WTC11 (cell line): Measurements from ENCODE around the gene SSNA1.

Experiments
- NFYB ChIP-seq: sonication (generic); formaldehyde crosslinking; conservative IDR thresholded peaks from 2 replicates; pipeline ENCODE4 v1.8.0; 2022; ENCODE audit warnings: low read depth, missing genetic modification reagents
- TF ChIP-seq, protein P1 (sequence below): sonication (generic); formaldehyde crosslinking; IDR thresholded peaks from 2 replicates; pipeline ENCODE4 v1.8.1; 2023; ENCODE audit warnings: mild to moderate bottlenecking, missing genetic modification reagents, borderline replicate concordance
- TF ChIP-seq, protein P2 (sequence below): sonication (generic); formaldehyde crosslinking; IDR thresholded peaks from 2 replicates; pipeline ENCODE4 v1.8.1; 2022; ENCODE audit warnings: mild to moderate bottlenecking, missing genetic modification reagents, moderate library complexity, borderline replicate concordance
- TF ChIP-seq, protein P3 (sequence below): fragments of 200-600 bp; IDR thresholded peaks from 2 replicates; pipeline ENCODE4 v1.8.0; 2022; ENCODE audit warnings: antibody characterized with exemption
- TF ChIP-seq, protein P4 (sequence below): sonication (generic); formaldehyde crosslinking; IDR thresholded peaks from 2 replicates; pipeline ENCODE4 v1.8.1; 2022; ENCODE audit warnings: low read depth, missing genetic modification reagents, borderline replicate concordance
- TF ChIP-seq, protein P5 (sequence below): fragments of 250-450 bp; sonication (Bioruptor Pico); IDR thresholded peaks from 2 replicates; pipeline ENCODE4 v1.9.0; 2021; ENCODE audit warnings: mild to moderate bottlenecking

DNA sequence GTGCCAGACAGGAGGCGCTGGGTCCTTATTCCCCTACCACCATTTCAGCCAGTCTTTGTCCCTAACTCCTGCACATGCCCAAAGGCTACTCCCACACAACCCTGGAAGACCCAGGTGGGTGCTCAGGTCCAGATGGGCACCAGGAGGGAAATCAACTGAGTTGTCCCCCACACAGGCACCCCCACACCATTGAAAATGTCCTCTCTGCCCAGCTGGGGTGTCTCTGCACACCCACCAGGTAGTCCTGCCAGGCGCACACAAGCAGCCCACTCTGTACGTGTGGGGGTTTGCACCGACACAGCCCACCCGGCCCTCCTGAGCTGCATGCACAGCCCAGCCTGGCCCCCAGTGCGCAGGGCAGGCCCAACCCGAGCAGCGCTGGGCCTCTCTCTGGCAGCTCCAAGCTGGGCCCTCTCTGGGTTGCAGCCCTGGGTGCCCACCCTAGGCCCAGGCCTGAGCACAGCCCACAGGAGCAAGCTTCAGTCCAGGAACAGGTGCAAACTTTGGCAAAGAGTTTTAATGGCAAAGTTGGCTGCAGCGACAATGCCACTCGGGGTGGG lies 31.4 kb downstream of the SSNA1 start:
- TF ChIP-seq, protein P1, sequence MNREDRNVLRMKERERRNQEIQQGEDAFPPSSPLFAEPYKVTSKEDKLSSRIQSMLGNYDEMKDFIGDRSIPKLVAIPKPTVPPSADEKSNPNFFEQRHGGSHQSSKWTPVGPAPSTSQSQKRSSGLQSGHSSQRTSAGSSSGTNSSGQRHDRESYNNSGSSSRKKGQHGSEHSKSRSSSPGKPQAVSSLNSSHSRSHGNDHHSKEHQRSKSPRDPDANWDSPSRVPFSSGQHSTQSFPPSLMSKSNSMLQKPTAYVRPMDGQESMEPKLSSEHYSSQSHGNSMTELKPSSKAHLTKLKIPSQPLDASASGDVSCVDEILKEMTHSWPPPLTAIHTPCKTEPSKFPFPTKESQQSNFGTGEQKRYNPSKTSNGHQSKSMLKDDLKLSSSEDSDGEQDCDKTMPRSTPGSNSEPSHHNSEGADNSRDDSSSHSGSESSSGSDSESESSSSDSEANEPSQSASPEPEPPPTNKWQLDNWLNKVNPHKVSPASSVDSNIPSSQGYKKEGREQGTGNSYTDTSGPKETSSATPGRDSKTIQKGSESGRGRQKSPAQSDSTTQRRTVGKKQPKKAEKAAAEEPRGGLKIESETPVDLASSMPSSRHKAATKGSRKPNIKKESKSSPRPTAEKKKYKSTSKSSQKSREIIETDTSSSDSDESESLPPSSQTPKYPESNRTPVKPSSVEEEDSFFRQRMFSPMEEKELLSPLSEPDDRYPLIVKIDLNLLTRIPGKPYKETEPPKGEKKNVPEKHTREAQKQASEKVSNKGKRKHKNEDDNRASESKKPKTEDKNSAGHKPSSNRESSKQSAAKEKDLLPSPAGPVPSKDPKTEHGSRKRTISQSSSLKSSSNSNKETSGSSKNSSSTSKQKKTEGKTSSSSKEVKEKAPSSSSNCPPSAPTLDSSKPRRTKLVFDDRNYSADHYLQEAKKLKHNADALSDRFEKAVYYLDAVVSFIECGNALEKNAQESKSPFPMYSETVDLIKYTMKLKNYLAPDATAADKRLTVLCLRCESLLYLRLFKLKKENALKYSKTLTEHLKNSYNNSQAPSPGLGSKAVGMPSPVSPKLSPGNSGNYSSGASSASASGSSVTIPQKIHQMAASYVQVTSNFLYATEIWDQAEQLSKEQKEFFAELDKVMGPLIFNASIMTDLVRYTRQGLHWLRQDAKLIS (CRISPR knock-in tag) = no peak
- TF ChIP-seq, protein P2, sequence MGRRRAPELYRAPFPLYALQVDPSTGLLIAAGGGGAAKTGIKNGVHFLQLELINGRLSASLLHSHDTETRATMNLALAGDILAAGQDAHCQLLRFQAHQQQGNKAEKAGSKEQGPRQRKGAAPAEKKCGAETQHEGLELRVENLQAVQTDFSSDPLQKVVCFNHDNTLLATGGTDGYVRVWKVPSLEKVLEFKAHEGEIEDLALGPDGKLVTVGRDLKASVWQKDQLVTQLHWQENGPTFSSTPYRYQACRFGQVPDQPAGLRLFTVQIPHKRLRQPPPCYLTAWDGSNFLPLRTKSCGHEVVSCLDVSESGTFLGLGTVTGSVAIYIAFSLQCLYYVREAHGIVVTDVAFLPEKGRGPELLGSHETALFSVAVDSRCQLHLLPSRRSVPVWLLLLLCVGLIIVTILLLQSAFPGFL = no peak
- TF ChIP-seq NFYB (CRISPR knock-in tag) = no peak
- TF ChIP-seq, protein P3, sequence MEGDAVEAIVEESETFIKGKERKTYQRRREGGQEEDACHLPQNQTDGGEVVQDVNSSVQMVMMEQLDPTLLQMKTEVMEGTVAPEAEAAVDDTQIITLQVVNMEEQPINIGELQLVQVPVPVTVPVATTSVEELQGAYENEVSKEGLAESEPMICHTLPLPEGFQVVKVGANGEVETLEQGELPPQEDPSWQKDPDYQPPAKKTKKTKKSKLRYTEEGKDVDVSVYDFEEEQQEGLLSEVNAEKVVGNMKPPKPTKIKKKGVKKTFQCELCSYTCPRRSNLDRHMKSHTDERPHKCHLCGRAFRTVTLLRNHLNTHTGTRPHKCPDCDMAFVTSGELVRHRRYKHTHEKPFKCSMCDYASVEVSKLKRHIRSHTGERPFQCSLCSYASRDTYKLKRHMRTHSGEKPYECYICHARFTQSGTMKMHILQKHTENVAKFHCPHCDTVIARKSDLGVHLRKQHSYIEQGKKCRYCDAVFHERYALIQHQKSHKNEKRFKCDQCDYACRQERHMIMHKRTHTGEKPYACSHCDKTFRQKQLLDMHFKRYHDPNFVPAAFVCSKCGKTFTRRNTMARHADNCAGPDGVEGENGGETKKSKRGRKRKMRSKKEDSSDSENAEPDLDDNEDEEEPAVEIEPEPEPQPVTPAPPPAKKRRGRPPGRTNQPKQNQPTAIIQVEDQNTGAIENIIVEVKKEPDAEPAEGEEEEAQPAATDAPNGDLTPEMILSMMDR = no peak
- TF ChIP-seq, protein P4, sequence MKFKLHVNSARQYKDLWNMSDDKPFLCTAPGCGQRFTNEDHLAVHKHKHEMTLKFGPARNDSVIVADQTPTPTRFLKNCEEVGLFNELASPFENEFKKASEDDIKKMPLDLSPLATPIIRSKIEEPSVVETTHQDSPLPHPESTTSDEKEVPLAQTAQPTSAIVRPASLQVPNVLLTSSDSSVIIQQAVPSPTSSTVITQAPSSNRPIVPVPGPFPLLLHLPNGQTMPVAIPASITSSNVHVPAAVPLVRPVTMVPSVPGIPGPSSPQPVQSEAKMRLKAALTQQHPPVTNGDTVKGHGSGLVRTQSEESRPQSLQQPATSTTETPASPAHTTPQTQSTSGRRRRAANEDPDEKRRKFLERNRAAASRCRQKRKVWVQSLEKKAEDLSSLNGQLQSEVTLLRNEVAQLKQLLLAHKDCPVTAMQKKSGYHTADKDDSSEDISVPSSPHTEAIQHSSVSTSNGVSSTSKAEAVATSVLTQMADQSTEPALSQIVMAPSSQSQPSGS = no peak
- TF ChIP-seq, protein P5, sequence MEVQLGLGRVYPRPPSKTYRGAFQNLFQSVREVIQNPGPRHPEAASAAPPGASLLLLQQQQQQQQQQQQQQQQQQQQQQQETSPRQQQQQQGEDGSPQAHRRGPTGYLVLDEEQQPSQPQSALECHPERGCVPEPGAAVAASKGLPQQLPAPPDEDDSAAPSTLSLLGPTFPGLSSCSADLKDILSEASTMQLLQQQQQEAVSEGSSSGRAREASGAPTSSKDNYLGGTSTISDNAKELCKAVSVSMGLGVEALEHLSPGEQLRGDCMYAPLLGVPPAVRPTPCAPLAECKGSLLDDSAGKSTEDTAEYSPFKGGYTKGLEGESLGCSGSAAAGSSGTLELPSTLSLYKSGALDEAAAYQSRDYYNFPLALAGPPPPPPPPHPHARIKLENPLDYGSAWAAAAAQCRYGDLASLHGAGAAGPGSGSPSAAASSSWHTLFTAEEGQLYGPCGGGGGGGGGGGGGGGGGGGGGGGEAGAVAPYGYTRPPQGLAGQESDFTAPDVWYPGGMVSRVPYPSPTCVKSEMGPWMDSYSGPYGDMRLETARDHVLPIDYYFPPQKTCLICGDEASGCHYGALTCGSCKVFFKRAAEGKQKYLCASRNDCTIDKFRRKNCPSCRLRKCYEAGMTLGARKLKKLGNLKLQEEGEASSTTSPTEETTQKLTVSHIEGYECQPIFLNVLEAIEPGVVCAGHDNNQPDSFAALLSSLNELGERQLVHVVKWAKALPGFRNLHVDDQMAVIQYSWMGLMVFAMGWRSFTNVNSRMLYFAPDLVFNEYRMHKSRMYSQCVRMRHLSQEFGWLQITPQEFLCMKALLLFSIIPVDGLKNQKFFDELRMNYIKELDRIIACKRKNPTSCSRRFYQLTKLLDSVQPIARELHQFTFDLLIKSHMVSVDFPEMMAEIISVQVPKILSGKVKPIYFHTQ (CRISPR knock-in tag) = no peak
